SH-SY5Y (cell line): ENCODE results near the gene CCT5.

Experiments used
- GATA2 ChIP-seq: IDR thresholded peaks from 2 replicates; pipeline ENCODE4 v1.6.1; 2011; ENCODE audit warnings: mild to moderate bottlenecking, low read depth, low read length
- GATA3 ChIP-seq: IDR thresholded peaks from 2 replicates; pipeline ENCODE4 v1.6.1; 2011; ENCODE audit warnings: low read depth, mild to moderate bottlenecking, low read length, moderate library complexity

DNA sequence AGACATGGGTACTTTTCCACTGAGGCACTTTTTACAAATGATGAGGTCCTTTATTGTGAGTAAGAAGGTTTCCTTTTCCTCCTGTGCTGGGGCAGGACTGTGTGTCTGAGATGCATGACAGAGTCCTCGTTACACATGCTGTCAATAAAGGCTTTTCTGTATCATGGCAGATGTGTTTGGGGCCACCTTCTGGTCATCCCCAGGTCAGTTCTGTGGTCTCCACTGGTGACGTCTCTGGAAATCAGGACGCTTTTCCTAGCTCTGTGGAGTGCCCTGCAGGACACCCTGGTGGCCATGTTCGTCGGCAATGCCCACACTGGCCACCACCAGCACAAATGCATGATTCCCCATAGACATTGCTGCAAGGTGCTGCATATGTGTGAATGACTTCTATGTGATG, 54.9 kb downstream of the CCT5 start:
- TF ChIP-seq GATA3, result no peak
- no peak for TF ChIP-seq GATA2
